GM23338 (cell line): ENCODE results near the gene STRA8. TPM values are rescaled to one million over a fixed set of nuclear protein-coding genes. Genes with fewer than 3 reads are reported as not detected.

Source experiments
- ATAC-seq: fragments of 200-7000 bp; cut with Tn5 transposase; 3 replicates; pipeline ENCODE4 v1.9.1; 2020
- DNase-seq: peaks from one replicate; pipeline ENCODE4 v3.0.0-alpha.2; 2015; ENCODE audit warnings: low spot score
- H2AFZ ChIP-seq: fragments of 200-600 bp; sonication (generic); 2 replicates; pipeline ENCODE4 v1.8.0; 2016; ENCODE audit warnings: antibody characterized with exemption, mild to moderate bottlenecking, moderate library complexity
- H3F3A ChIP-seq: fragments of 200-600 bp; sonication (generic); replicated peaks from 2 replicates; pipeline ENCODE4 v1.8.0; 2017; ENCODE audit warnings: antibody characterized with exemption, mixed run types, low read depth
- H3K27ac ChIP-seq: fragments of 200-600 bp; sonication (generic); 2 replicates; pipeline ENCODE4 v1.6.1; 2016; ENCODE audit warnings: low read depth
- H3K27me3 ChIP-seq: fragments of 200-600 bp; sonication (generic); 2 replicates; pipeline ENCODE4 v1.8.0; 2016; ENCODE audit warnings: mild to moderate bottlenecking, mixed run types, moderate library complexity; ENCODE audit not compliant: insufficient read depth
- H3K36me3 ChIP-seq: fragments of 200-600 bp; sonication (generic); 2 replicates; pipeline ENCODE4 v1.8.0; 2016; ENCODE audit warnings: mild to moderate bottlenecking; ENCODE audit not compliant: insufficient read depth
- H3K4me1 ChIP-seq: fragments of 200-600 bp; sonication (generic); 2 replicates; pipeline ENCODE4 v1.8.0; 2016; ENCODE audit warnings: mild to moderate bottlenecking, moderate library complexity; ENCODE audit not compliant: insufficient read depth
- H3K4me2 ChIP-seq: fragments of 200-600 bp; sonication (generic); 2 replicates; pipeline ENCODE4 v1.7.1; 2017; ENCODE audit warnings: mixed run types
- H3K4me3 ChIP-seq: fragments of 200-600 bp; sonication (generic); 2 replicates; pipeline ENCODE4 v1.6.1; 2016; ENCODE audit warnings: mixed run types
- H3K79me2 ChIP-seq: fragments of 200-600 bp; sonication (generic); replicated peaks from 2 replicates; pipeline ENCODE4 v1.8.0; 2017; ENCODE audit warnings: mild to moderate bottlenecking; ENCODE audit not compliant: insufficient read depth
- H3K9me2 ChIP-seq: fragments of 200-600 bp; sonication (generic); 2 replicates; pipeline ENCODE4 v1.8.0; 2017; ENCODE audit not compliant: insufficient read depth
- H4K20me1 ChIP-seq: fragments of 200-600 bp; sonication (generic); replicated peaks from 2 replicates; pipeline ENCODE4 v1.8.0; 2017; ENCODE audit warnings: mild to moderate bottlenecking; ENCODE audit not compliant: insufficient read depth
- H3K27ac Mint-ChIP-seq: 2 replicates; pipeline ENCODE4 v1.8.0; 2020; ENCODE audit warnings: inconsistent platforms, mild to moderate bottlenecking, moderate library complexity, mixed read lengths
- H3K27me3 Mint-ChIP-seq: 3 replicates; pipeline ENCODE4 v1.8.0; 2022; ENCODE audit warnings: low read depth, mild to moderate bottlenecking, moderate library complexity, mixed read lengths, inconsistent platforms; ENCODE audit not compliant: insufficient read depth, poor library complexity
- H3K36me3 Mint-ChIP-seq: 3 replicates; pipeline ENCODE4 v1.8.0; 2021; ENCODE audit warnings: low read depth, mild to moderate bottlenecking, inconsistent platforms, moderate library complexity, mixed read lengths
- H3K4me1 Mint-ChIP-seq: 3 replicates; pipeline ENCODE4 v1.8.0; 2020; ENCODE audit warnings: mild to moderate bottlenecking, inconsistent platforms, mixed read lengths
- H3K4me3 Mint-ChIP-seq: 3 replicates; pipeline ENCODE4 v1.8.0; 2021; ENCODE audit warnings: moderate library complexity, mild to moderate bottlenecking, inconsistent platforms, mixed read lengths
- H3K9me3 Mint-ChIP-seq: 3 replicates; pipeline ENCODE4 v1.8.0; 2020; ENCODE audit warnings: moderate library complexity, mild to moderate bottlenecking, inconsistent platforms, mixed read lengths
- CTCF ChIP-seq, 2 experiments: fragments of 200-600 bp in 1 of 2; sonication (generic) in 1 of 2; conservative IDR thresholded peaks; 2 replicates each; pipeline versions ENCODE4 v1.5.1 to v1.6.1; 2016 to 2017; ENCODE audit warnings: antibody characterized with exemption in 2 of 2, low read depth in 2 of 2, mild to moderate bottlenecking in 2 of 2, moderate library complexity in 1 of 2
- ETS1 ChIP-seq: IDR thresholded peaks from 2 replicates; pipeline ENCODE4 v1.6.1; 2016; ENCODE audit warnings: antibody characterized with exemption
- EZH2phosphoT487 ChIP-seq: fragments of 200-600 bp; sonication (generic); IDR thresholded peaks from one replicate; pipeline ENCODE4 v1.8.1; 2018; ENCODE audit warnings: antibody characterized with exemption; ENCODE audit not compliant: unreplicated experiment
- NANOG ChIP-seq: IDR thresholded peaks from 2 replicates; pipeline ENCODE4 v1.6.1; 2016; ENCODE audit warnings: antibody characterized with exemption, borderline replicate concordance
- POLR2AphosphoS5 ChIP-seq: IDR thresholded peaks from 2 replicates; pipeline ENCODE4 v1.6.1; 2016; ENCODE audit warnings: antibody characterized with exemption, low read depth
- STAT1 ChIP-seq: IDR thresholded peaks from one replicate; pipeline ENCODE4 v1.6.1; 2016; ENCODE audit warnings: antibody characterized with exemption; ENCODE audit not compliant: unreplicated experiment
- ZNF331 ChIP-seq: fragments of 250-450 bp; sonication (Bioruptor Pico); IDR thresholded peaks from 2 replicates; pipeline ENCODE4 v1.5.0; 2020; ENCODE audit warnings: low read depth, mild to moderate bottlenecking, moderate library complexity
- ZNF462 ChIP-seq: fragments of 250-450 bp; sonication (Bioruptor Pico); IDR thresholded peaks from 2 replicates; pipeline ENCODE4 v1.5.0; 2020; ENCODE audit warnings: mild to moderate bottlenecking, moderate library complexity
- polyA plus RNA-seq: library from polyadenylated mRNA; unstranded; fragments of >200 nt; fragmentation: Nextera tagmentation; extraction: Ambion mirVana; gene quantifications from 2 replicates; pipeline ENCODE4 v1.2.1, GENCODE V29; 2016
- total RNA-seq: library from RNA; depleted of rRNA; stranded (reverse); fragments of >200 nt; shearing (Covaris generic); gene quantifications from 2 replicates; pipeline ENCODE4 v1.2.3, GENCODE V29; 2014

Gene STRA8
- total and polyA plus RNA-seq, 2 experiments from 2014 or later: not detected

GRCh38 chr7:135193615-135194081, 40.0 kb upstream of the STRA8 start (continued):
- TF ChIP-seq ZNF462: no peak
- no peak for TF ChIP-seq POLR2AphosphoS5
- no peak for TF ChIP-seq ZNF331 (CRISPR knock-in tag)
- no peak for TF ChIP-seq NANOG
- no peak for TF ChIP-seq EZH2phosphoT487
- TF ChIP-seq STAT1: no peak
- no peak for TF ChIP-seq CTCF (conservative IDR thresholded peaks at IDR 0.05; ENCODE audit: low read depth in 2 of 2)

GRCh38 chr7:135194494-135195095, 39.0 kb upstream of the STRA8 start:
- Histone ChIP-seq H3K36me3 (peaks cover 7% of the 10 kb centered on the region; the same call in 1 of the 2 replicates), H3K4me3 (no peak overlapping the region), H2AFZ (no peak overlapping the region), H4K20me1 (no peaks in the 10 kb centered on the region; the same call in 1 of the 2 replicates), H3K4me2 (no peak overlapping the region), H3K79me2 (no peaks in the 10 kb centered on the region), H3K4me1 (peaks cover 6% of the 10 kb centered on the region; the same call in 1 of the 2 replicates), H3K9me2 (no peaks in the 10 kb centered on the region), H3K27me3 (no peaks in the 10 kb centered on the region), H3K27ac (no peak overlapping the region), H3F3A (no peaks in the 10 kb centered on the region)
- DNase-seq: no peak
- peaks cover 5% of the 10 kb centered on the region for H3K4me1 Mint-ChIP-seq
- no peak overlapping the region for H3K4me3 Mint-ChIP-seq
- TF ChIP-seq POLR2AphosphoS5: no peak
- TF ChIP-seq ETS1: no peak
- H3K36me3 Mint-ChIP-seq: peaks cover 15% of the 10 kb centered on the region; the same call in 2 of the 3 replicates
- ATAC-seq: no peak
- peaks cover 5% of the 10 kb centered on the region for H3K27me3 Mint-ChIP-seq
- no peaks in the 10 kb centered on the region for H3K9me3 Mint-ChIP-seq
- H3K27ac Mint-ChIP-seq: no peak overlapping the region
